ENCODE results near the gene OTULINL.

DNA sequence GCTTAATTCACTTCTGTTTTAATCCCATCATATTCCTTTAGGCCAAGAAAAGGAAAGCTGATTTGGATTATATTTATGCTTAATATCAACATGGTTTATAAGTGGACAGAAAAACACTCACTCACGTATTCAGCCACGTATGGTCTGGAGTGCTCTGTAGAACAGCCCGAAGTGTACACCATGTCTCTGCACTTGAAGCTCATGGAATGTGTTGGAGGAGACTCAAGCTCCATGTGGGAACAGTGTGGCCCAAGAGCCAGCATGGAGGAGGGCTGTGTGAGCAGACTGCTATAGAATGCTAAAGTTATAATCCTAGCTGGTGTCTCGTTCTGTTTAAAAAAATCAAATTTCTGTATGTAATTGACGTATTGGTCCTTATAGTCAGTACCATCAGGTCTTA, 32.9 kb downstream of the OTULINL start:
- TF ChIP-seq TAF1 (conservative IDR thresholded peaks at IDR 0.05) (no peak), JUND (IDR thresholded peaks at IDR 0.05) (no peak)
- TF ChIP-seq, protein P1, sequence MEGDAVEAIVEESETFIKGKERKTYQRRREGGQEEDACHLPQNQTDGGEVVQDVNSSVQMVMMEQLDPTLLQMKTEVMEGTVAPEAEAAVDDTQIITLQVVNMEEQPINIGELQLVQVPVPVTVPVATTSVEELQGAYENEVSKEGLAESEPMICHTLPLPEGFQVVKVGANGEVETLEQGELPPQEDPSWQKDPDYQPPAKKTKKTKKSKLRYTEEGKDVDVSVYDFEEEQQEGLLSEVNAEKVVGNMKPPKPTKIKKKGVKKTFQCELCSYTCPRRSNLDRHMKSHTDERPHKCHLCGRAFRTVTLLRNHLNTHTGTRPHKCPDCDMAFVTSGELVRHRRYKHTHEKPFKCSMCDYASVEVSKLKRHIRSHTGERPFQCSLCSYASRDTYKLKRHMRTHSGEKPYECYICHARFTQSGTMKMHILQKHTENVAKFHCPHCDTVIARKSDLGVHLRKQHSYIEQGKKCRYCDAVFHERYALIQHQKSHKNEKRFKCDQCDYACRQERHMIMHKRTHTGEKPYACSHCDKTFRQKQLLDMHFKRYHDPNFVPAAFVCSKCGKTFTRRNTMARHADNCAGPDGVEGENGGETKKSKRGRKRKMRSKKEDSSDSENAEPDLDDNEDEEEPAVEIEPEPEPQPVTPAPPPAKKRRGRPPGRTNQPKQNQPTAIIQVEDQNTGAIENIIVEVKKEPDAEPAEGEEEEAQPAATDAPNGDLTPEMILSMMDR (IDR thresholded peaks at IDR 0.05; ENCODE audit: low read depth, low read length, missing input control) = no peak

Measured in liver (tissue), 3 donors.